GM03348 (cell line): ENCODE results near the gene SEMA4A.
A peak's percentile ranks its signal among the peaks of the same experiment; 100 is the strongest.

Experiments
- DNase-seq: peaks from one replicate; pipeline ENCODE4 v3.0.0; 2012; ENCODE audit warnings: low spot score

Gene SEMA4A

DNA sequence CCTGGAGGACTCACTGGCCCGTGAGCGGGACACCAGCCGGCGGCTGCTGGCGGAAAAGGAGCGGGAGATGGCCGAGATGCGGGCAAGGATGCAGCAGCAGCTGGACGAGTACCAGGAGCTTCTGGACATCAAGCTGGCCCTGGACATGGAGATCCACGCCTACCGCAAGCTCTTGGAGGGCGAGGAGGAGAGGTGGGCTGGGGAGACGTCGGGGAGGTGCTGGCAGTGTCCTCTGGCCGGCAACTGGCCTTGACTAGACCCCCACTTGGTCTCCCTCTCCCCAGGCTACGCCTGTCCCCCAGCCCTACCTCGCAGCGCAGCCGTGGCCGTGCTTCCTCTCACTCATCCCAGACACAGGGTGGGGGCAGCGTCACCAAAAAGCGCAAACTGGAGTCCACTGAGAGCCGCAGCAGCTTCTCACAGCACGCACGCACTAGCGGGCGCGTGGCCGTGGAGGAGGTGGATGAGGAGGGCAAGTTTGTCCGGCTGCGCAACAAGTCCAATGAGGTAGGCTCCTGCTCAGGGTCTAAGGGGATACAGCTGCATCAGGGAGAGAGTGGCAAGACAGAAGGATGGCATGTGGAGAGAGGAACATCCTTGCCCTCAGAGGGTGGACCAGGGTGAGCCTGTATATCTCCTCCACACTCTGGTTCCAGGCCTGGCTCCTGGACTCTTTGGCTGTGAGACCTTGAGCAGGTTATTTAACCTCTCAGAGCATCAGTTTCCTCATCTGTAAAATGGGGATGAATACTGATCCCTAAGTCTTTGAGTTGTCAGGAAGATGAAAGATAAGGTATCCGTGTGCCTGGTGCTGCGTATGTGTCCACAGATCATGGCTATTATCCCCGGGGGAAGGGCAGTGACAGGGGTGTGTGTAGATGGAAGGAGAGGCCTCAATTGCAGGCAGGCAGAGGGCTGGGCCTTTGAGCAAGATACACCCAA lies 17.2 kb upstream of the SEMA4A start:
- no peak for DNase-seq

DNA sequence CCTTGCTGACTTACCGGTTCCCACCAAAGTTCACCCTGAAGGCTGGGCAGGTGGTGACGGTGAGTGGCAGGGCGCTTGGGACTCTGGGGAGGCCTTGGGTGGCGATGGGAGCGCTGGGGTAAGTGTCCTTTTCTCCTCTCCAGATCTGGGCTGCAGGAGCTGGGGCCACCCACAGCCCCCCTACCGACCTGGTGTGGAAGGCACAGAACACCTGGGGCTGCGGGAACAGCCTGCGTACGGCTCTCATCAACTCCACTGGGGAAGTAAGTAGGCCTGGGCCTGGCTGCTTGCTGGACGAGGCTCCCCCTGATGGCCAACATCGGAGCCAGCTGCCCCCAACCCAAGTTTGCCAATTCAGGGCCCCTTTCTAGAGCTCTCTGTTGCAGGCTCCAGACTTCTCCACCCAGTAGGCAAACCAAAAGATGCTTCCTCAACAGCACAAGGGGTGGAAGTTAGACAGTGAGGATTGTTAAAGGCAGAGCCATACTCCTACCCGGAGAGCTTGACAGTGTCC lies 16.4 kb upstream of the SEMA4A start:
- no peak for DNase-seq

DNA sequence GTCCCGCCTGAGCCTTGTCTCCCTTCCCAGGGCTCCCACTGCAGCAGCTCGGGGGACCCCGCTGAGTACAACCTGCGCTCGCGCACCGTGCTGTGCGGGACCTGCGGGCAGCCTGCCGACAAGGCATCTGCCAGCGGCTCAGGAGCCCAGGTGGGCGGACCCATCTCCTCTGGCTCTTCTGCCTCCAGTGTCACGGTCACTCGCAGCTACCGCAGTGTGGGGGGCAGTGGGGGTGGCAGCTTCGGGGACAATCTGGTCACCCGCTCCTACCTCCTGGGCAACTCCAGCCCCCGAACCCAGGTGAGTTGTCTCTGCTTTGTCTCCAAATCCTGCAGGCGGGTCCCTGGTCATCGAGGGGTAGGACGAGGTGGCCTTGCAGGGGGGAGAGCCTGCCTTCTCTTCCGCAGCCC lies 14.9 kb upstream of the SEMA4A start:
- no peak for DNase-seq

DNA sequence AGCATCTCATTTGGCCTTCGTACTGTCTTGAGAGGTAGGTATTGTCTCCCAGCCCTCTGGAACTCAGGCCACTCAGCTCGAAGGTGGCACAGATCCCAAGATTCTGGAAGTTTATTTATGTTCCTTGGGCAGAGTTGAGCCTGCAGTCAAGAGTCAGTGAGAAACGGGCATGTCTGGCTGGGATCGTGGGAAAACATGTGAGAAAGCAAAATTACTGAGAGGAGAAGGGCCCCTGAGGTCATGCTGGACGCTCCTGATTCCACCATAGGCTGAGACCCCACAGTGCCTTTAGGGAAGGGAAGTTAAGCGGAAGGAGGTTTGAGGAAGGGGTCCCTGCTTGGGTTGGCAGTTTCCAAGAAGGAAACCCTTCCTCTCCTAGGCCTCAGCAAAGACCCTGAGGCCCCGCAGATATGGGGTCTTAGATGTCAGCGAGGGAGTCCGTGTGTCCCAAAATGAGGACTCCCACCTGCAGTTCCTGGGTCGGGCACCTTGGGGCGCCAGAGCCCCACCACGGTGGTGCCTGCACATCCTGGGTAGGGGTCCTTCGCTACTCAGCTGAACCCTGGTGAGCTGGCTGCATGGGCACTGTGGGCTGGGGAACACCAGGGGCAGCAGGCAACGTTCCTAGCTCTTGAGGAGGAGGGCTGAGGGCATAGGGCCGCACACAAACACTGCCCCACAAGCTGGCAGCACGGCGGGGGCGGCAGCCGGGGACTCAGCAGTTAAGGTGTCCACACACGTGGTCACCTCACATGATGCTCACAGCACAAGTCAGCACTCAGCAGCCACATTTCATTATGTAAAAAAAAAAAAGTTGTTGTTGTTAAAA lies 12.3 kb upstream of the SEMA4A start:
- no peak for DNase-seq

DNA sequence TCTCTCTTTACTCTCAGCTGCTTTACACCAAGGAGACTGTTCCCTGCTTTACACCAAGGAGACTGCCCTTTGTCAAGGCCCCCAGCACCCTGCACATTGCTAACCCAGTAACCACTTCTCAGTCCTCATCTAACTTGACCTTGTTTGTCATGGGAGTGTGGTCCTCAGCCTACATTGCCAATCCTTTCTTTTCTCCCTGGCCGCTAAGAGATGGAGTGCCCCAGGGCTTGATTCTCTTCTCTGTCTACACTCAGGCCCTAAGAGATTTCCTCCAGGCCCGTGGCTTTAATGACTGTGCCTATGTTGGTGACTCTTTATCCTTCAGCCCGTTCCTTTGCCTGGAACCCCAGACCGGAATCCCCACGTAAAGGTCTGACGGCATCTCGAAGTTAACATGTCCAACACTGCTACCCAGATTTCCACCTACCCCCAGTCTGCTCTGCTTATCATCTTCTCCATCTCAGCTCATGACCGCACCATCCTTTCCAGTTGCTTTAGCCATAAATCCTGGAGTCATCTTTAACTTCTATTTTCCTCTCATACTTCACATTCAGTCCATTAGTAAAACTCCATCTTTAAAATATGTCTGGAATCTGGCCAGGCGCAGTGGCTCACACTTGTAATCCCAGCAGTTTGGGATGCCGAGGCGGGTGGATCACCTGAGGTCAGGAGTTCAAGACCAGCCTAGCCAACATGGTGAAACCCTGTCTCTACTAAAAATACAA lies 9.5 kb upstream of the SEMA4A start:
- DNase-seq, result no peak

DNA sequence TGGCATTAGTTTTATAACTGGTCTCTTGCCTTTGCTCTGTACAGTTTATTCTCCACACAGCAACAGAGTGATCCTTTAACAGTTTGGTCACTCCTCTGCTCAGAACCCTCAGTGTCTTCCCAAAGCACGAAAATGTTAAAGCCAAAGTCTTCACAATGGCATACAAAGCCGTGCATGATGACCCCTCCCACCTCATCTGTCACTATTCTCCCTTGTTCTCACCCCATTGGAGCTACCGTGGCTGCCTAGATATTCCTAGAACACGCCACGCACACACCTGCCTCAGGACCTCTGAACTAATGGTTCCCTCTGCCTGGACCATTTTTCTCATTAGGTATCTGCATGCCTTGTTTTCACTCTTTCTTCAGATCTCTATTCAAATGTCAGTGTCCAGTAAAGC lies 8.6 kb upstream of the SEMA4A start:
- DNase-seq, result no peak

DNA sequence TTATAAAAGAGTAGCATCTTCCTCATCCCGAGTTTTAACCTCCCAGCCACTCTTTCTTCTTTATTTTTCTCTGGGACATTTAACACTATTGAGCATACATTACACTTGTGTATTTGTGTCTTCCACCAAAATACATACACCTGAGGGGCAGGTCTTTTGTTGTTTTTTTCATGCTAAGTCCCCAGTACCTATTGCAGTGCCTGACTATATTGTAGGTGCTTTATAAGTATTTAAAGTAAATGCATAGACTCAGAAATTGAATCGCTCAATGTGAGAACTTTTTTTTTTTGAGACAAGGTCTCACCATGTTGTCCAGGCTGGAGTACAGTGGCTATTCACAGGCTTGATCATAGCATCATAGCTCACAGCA lies 7.8 kb upstream of the SEMA4A start:
- DNase-seq, result no peak

DNA sequence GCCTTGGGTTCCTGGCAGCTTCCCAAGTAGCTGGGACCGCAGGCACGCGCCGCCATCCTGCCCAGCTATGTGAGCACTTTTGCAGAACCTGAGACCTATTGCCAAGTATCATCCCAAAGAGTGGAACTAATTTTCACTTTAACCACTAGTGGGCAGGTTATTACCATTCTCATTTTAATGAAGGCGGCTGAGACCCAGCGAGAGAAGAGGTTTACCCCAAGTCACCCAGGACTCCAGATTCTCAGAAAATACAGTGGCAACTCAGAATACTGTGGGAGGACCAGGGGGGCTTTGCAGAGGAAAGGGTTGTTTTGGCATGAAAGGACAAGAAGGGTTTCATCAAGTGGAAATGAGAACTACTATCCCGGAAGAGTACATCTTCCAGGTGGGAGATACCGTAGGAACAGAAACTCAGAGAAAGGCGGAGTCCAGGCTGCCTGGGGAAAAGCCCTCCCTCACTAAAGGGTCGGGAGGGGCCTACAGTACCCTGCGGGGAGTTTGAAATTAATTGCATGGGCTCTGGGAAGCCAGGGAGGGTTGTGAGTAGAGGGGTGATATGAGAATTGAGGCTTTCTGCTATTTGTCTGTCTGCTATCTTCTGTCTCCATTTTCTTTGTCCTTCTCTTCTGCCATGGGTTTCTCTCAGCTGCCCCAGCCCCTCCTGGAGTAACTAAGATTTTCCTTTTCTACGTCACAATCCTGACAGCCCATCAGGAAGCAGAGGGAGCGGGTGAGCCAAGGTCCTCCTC lies 7.2 kb upstream of the SEMA4A start:
- DNase-seq, result peak; percentile 88

DNA sequence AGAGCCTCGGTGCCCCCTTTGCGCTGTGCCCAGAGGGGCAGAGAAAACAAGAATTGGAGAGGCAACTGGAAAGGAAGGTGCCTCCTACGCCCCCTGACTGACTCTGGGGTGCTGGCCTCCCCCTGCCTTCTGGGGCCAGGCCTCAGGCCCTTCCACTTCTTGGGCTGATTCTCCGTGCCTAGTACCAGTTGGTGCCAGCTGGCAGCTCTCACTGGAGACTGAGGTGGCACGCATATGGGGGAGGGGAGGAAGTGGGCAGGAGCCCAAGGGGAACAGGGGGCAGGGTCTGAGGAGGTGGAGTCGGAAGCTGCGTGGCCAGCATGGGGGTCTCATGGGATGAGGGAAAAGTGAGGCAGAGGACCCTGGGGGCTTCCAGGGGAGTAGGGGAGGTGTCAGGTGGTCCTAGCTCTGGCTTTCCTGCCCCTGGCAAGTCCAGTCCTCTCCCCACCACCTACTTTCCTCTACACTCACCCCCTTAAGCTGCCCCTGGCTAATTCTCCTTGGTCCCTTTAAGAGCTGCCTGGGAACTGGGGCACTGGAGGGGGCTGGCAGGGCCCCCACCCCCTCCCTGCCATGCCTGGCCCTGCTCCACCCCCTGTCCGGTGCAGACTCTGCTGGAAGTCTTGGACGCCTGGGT lies 6.5 kb upstream of the SEMA4A start:
- peak; percentile 39 for DNase-seq

DNA sequence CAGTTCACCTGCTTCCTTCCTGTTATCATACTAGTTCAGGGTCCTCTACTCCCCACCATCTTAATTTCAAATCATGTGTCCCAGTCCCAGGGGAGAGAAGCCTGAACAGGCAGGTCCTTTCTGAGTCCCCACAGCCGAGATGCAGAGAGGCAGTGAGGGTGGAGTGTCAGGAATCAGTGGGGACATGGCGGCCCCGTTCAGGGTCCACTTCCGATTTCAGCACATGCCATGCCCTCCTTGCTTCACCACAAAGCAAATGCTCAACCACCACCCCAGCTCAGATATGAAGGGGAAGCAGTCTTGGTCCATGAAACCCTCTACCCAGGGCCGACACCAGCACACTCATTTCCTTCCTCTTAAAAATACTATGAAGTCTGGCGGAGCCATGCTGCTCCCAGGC lies 5.2 kb upstream of the SEMA4A start:
- DNase-seq, result no peak

DNA sequence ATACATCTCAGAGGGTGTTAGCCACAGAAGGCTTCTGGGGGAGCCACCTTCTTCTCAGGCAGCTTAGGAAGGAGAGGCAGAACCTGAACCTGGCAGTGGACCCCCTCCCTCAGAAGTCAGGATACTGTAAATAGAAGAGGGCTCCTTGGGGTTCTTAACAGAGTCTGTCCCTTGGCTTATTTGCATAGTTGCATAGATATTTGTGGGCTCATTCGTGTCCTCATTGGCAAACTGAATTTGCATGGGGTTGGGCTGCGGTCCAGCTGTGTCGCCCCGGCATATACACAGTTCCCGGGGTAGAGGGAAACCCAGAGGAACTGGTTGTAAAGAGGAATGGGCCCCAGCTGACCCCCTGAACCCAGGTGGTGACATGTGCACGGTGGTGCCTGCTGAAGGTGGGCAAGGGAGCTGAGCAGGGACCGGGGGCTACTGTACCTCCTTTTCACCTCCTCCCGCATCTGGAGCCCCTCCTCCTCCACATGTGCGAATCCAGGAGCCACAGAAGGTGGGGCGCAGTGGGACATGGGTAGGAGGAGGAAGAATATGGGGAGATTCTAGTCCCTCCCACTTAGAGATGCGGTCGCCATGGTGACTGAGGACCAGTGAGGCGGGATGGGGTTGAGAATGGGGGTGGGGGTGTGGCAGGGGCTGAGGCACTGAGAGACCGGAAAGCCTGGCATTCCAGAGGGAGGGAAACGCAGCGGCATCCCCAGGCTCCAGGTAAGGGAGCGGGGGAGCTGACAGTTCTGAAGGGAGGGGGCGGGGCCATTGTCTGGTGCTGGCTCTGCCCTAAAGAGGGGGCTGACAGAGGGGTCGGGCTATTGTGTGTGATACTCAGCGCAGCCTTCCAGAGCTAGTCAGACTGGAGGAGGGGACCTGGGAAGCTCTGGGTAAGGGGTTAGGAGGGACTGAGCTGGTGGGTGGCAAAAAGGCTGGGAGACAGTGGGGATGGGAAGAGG lies 3.7 kb upstream of the SEMA4A start:
- DNase-seq, result no peak

DNA sequence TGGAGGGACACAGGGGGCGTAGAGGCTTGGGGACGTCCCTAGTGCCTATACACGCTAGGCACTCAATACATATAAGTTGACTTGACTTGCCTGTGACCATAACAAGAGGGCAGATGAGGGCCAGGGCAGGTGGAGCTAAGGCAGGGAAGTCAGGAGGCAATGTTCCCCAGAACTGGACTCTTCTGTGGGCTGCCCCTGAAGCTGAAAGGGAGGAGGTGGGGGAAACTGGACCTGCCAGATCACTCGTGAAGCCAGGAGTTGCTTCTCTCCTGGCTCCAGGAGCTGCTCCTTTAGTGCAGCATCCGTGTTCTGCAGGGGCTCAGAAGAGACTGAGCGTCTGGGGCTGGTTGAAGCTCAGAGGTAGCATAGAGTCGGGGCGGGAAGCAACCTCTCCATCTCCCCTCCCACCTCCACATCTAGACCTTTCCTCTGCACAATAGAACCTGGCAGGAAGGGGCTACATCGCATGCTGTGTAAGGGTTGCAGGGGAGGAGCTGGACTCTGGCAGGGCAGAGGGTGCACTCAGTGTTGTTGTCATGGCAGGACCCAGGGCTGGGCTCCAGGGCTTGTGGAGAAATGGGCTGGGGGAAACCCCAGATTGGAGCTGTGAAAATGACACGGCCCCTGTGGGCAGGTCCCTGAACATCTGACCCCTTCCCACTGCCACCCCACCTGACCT lies 2.9 kb upstream of the SEMA4A start:
- DNase-seq, result no peak

DNA sequence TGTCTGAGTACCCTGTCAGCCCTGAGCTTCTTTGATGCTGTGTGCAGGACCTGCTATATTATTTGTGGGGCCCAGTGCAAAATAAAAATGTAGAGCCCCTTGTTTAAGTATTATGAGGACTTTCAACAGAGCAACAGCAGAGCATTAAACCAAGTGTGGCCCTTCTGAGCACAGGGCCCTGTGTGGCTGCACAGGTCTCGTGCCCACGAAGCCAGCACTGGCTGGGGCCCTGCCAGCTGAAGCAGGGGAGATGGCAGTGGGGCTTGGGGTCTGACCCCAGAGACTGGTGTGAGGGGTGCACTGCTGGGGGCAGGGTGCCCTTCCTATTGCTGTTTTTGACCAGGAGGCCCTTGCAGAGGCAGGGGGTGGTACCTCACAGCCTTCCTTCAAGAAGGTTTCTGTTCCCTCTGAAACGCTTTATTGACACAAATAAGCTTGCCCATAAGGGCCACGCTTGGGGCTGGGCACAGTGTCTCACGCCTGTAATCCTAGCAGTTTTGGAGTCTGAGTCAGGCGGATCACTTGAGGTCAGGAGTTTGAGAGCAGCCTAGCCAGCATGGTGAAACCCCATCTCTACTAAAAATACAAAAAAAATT lies 2.2 kb upstream of the SEMA4A start:
- DNase-seq, result no peak

DNA sequence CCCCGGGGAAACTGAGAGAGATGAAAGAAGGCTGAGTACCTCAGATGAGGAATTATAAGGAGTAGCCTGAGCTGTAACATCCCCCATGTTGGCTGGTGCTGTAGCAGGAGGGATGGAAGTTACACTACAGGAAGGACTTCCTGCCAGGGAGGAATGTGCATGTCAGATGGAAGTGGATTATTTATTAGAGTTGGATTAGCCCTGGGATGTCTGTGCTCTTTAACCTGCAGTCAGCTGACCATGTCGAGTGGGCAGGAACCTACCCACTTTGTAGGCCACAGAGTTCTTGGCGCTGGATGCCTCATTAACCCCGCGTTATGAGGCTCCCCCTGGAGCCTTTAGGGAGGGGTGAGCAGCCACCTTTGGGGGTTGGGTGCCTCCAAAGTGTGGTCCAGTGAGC lies 757 bp upstream of the SEMA4A start:
- no peak for DNase-seq

DNA sequence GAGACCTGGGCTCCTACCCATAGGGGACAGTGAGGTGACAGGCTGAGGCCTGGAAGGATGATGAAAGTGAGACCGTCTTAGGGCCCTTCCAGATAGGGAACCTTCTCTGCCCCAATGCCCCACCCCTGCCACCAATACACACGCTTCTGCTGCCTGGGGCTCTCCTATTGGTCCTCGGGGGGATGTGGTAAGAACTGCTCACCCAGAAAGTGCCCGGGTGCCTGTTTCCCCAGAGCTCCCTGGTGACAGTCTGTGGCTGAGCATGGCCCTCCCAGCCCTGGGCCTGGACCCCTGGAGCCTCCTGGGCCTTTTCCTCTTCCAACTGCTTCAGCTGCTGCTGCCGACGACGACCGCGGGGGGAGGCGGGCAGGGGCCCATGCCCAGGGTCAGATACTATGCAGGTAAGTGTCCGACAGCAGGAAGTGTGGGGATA lies 948 bp downstream of the SEMA4A start:
- no peak for DNase-seq

DNA sequence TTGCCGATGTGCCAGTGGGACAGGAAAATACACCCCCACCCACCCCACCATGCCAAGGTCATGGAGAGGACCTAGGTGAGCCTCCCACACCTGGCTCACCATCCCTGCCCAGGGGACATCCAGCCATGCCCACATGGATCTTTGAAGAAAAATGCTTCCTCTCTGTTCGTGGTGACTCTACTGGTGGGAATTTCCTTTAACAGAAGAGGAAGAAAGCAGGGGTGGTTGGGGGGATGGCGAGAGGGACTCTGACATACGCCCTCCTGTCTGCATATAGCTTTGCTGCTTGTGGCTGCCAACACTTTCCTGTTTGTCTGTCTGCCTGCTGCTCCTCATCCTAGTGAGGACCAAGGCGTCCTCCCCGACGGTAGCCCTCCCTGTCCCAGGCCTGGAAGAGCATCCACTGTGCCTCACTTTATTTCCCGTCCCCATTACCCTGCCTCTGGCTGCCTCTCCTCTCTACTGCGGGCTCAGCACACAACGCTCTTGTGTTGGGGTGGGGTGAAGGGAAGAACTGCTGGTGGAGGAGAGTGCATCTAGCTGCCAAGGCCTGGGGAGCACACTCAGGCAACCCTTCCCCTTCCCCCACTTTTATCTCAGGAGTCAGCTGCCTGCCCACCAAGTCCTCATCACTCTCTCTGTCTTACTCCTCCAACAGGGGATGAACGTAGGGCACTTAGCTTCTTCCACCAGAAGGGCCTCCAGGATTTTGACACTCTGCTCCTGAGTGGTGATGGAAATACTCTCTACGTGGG lies 2.5 kb downstream of the SEMA4A start:
- DNase-seq, result no peak

DNA sequence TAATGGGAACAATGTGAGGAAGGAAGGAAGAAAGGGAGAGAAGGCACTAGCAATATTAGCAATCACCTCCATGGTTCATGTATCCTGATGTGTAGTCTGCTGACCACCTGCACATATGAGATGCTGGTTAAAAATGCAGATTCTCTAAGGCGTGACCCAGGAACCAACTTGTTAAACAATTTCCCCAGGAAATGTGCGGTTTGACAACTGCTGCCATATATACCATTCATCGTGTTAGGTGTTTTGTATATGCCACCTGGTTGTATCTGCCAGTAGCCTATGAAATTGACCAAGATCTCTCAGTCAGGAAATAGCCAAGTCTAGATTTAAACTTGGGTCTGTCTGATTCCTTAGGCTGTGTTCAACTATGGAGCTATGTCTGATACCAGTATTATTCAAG lies 4.1 kb downstream of the SEMA4A start:
- DNase-seq, result no peak

DNA sequence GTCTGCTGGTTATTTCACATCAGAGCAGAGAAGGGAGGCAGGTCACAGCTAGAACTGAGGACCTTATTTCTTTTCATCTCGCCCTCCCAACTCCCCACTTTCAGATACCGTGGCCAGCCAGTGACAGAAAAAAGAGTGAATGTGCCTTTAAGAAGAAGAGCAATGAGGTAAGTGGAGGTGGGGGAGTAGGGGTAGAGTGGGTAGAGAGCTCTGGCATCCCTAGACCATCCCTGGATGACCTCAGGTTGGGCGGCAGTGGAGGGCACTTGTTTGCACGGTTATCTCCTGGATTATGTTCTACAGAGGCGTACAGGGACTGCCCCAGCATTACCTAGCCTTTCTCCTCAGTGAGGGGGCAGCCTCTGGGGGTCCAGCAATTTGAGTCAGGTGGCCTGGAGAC lies 4.6 kb downstream of the SEMA4A start:
- DNase-seq, result no peak
